Right cardiac atrium (tissue), 5 donors: ENCODE results near the gene B4GALT7. TPM values are rescaled to one million over a fixed set of nuclear protein-coding genes. Genes with fewer than 3 reads are reported as not detected.
"Not testable (repeated sequence)": the region's sequence is repeated elsewhere in the genome, so short reads cannot be mapped to it uniquely, and the experiment has no call there.

Experiments used
- ATAC-seq, 2 donors: fragments of 200-7000 bp; cut with Tn5 transposase; one replicate each; pipeline versions ENCODE4 v1.8.0 to v1.9.1; 2020; ENCODE audit warnings: moderate library complexity in 2 of 2, mild to moderate bottlenecking in 1 of 2
- DNase-seq, 3 donors: peaks; one replicate each; pipeline ENCODE4 v3.0.0-alpha.2; 2020
- H3K27ac ChIP-seq: one replicate; pipeline ENCODE4 v1.5.1; 2013; ENCODE audit warnings: mild to moderate bottlenecking, low read length, control low read depth, moderate library complexity
- H3K27me3 ChIP-seq: one replicate; pipeline ENCODE4 v1.6.1; 2013; ENCODE audit not compliant: control insufficient read depth, insufficient read depth
- H3K4me1 ChIP-seq: one replicate; pipeline ENCODE4 v1.6.1; 2013; ENCODE audit warnings: low read length; ENCODE audit not compliant: control insufficient read depth, insufficient read depth
- H3K4me3 ChIP-seq: one replicate; pipeline ENCODE4 v1.5.1; 2013; ENCODE audit warnings: low read length, control low read depth
- H3K9me3 ChIP-seq: one replicate; pipeline ENCODE4 v1.6.1; 2013; ENCODE audit warnings: low read length; ENCODE audit not compliant: control insufficient read depth
- WGBS: extraction: QIAGEN DNeasy Blood & Tissue Kit; methylation state at CpG from one replicate; pipeline ENCODE4 v1.1.7; 2013; 5-methylcytosine and 5-hydroxymethylcytosine counted together
- intact Hi-C, 4 donors: fragments of 100-400 bp; cut with DNase I; formaldehyde crosslinking; loops; one replicate each; pipeline versions ENCODE4 v1.11.0 to v1.14.0; 2022 to 2023
- long read RNA-seq, 4 donors: library from polyadenylated mRNA; unstranded; transcript quantifications; one replicate each; pipeline ENCODE4 v2.0.0, GENCODE V29; 2020 to 2021
- polyA plus RNA-seq: library from polyadenylated mRNA; stranded (reverse); fragments of 200-250 nt; gene quantifications from one replicate; pipeline ENCODE4 v1.2.3, GENCODE V29; 2013
- total RNA-seq, 4 donors: library from RNA; stranded (reverse); fragmentation: NEBNext Ultra II Directional; extraction: Animal tissue kit (Norgen Biotek cat#: 25700); gene quantifications; one replicate each; pipeline ENCODE4 v1.2.1, GENCODE V29; 2021
- donor health status: healthy with polysubstance abuse.
- donor health status: DM: no; HTN: yes; CAD: no.
- donor health status: DM: no; HTN: no; CAD: no.
- donor health status: DM: no; HTN: yes; CAD: no; lungs with severe emphysema.
- donor health status: DM: yes; HTN: yes; CAD: no.

Gene B4GALT7
- 10 to 100 TPM; 15.8 to 24.1 (median 20.7) TPM for total RNA-seq
- polyA plus RNA-seq: 24.1 TPM
- long read RNA-seq, donor 1, transcript B4GALT7-201 (6 exons, 1,747 nt): major isoform, 33 of 46 reads
- long read RNA-seq, donor 1, partial matches to known transcripts: 3 of 46 reads
- long read RNA-seq, donor 1, other reads (novel, unspliced or antisense): 8 of 46 reads
- long read RNA-seq, donor 2, transcript B4GALT7-201 (6 exons, 1,747 nt): major isoform, 15 of 30 reads
- long read RNA-seq, donor 2, partial matches to known transcripts: 1 of 30 reads
- long read RNA-seq, donor 2, other reads (novel, unspliced or antisense): 13 of 30 reads
- long read RNA-seq, donor 3, transcript B4GALT7-201 (6 exons, 1,747 nt): major isoform, 47 of 60 reads
- long read RNA-seq, donor 3, transcript B4GALT7-204 (6 exons, 1,064 nt): minor isoform, 5 of 60 reads
- long read RNA-seq, donor 3, partial matches to known transcripts: 3 of 60 reads
- long read RNA-seq, donor 3, other reads (novel, unspliced or antisense): 4 of 60 reads
- long read RNA-seq, donor 4, transcript B4GALT7-201 (6 exons, 1,747 nt): major isoform, 29 of 38 reads
- long read RNA-seq, donor 4, partial matches to known transcripts: 1 of 38 reads
- long read RNA-seq, donor 4, other reads (novel, unspliced or antisense): 8 of 38 reads

- Histone ChIP-seq H3K4me3 (peak within 1 kb of the TSS; percentile 91), H3K27ac (peak within 1 kb of the TSS; percentile 88), H3K9me3 (no peaks in the 10 kb centered on the region), H3K27me3 (no peaks in the 10 kb centered on the region), H3K4me1 (peaks cover 7% of the 10 kb centered on the region)
- DNase-seq: peak; percentile 87 to 95 (median 94)
- intact Hi-C loops: no loop called here
- peak; percentile 95 to 97 for ATAC-seq
- WGBS: under 1% methylated on average over 86 of the region's 86 CpGs
Measured at GRCh38 chr5:177599731-177600507, at the start of gene B4GALT7. Gene B4GALT7, plus strand, starts transcription at chr5:177600132. Its CDS starts 79 bp downstream, at chr5:177600211.

GRCh38 chr5:177552839-177553455 is 47.0 kb upstream of the B4GALT7 start:
- DNase-seq (peak in 1 of 3 donors; percentile 60), ATAC-seq (peak; percentile 20 to 39)
- 32% methylated on average over 16 of the region's 16 CpGs for WGBS
- H3K27ac ChIP-seq: no peak overlapping the region
- no peaks in the 10 kb centered on the region for H3K9me3 ChIP-seq
- H3K27me3 ChIP-seq: no peaks in the 10 kb centered on the region
- peaks cover 6% of the 10 kb centered on the region for H3K4me1 ChIP-seq
- H3K4me3 ChIP-seq: peak overlapping the region; percentile 93
- intact Hi-C loops: no loop called here

GRCh38 chr5:177553671-177554429 is 46.1 kb upstream of the B4GALT7 start:
- Histone ChIP-seq H3K4me3 (peak overlapping the region; percentile 93), H3K27ac (peak overlapping the region; percentile 26), H3K4me1 (peaks cover 3% of the 10 kb centered on the region), H3K27me3 (no peaks in the 10 kb centered on the region), H3K9me3 (no peaks in the 10 kb centered on the region)
- ATAC-seq (peak; percentile 53 to 56), DNase-seq (peak; percentile 48 to 84 (median 79))
- intact Hi-C loops: no loop called here
- under 1% methylated on average over 72 of the region's 72 CpGs for WGBS

- Histone ChIP-seq H3K4me1 (peaks cover 3% of the 10 kb centered on the region), H3K27me3 (no peaks in the 10 kb centered on the region), H3K27ac (peak within 1 kb of the TSS; percentile 39), H3K4me3 (peak within 1 kb of the TSS; percentile 93), H3K9me3 (no peaks in the 10 kb centered on the region)
- WGBS: 9% methylated on average over 48 of the region's 49 CpGs
- ATAC-seq: peak; percentile 95 to 97
- peak; percentile 94 to 97 (median 97) for DNase-seq
- intact Hi-C loops: no loop called here
Measured at GRCh38 chr5:177554474-177555111, 45.3 kb upstream of the B4GALT7 start, which contains the start of gene FAM193B. Gene FAM193B, minus strand, starts transcription at chr5:177554563. Its CDS starts 105 bp downstream, at chr5:177554458.

GRCh38 chr5:177555228-177555627 is 44.7 kb upstream of the B4GALT7 start:
- no peak for ATAC-seq
- intact Hi-C loops: no loop called here
- WGBS: 76% methylated on average over 2 of the region's 2 CpGs

GRCh38 chr5:177555665-177556064 is 44.3 kb upstream of the B4GALT7 start:
- Histone ChIP-seq H3K9me3 (no peaks in the 10 kb centered on the region), H3K27me3 (no peaks in the 10 kb centered on the region), H3K27ac (no peak overlapping the region), H3K4me3 (no peak overlapping the region), H3K4me1 (peaks cover 3% of the 10 kb centered on the region)
- intact Hi-C loops: no loop called here
- DNase-seq: no peak
- 92% methylated on average over 5 of the region's 5 CpGs for WGBS
- no peak for ATAC-seq

More at GRCh38 chr5:177555228-177555627, 44.7 kb upstream of the B4GALT7 start:
- peaks cover 3% of the 10 kb centered on the region for H3K4me1 ChIP-seq
- no peak overlapping the region for H3K4me3 ChIP-seq
- no peaks in the 10 kb centered on the region for H3K27me3 ChIP-seq
- no peak overlapping the region for H3K27ac ChIP-seq
- DNase-seq: no peak
- no peaks in the 10 kb centered on the region for H3K9me3 ChIP-seq

GRCh38 chr5:177557041-177557647 is 42.8 kb upstream of the B4GALT7 start:
- Histone ChIP-seq H3K27ac (no peak overlapping the region), H3K9me3 (no peaks in the 10 kb centered on the region), H3K4me1 (peaks cover 3% of the 10 kb centered on the region), H3K27me3 (no peaks in the 10 kb centered on the region), H3K4me3 (no peak overlapping the region)
- no peak for ATAC-seq
- WGBS: 57% methylated on average over 4 of the region's 4 CpGs
- intact Hi-C loops: no loop called here
- DNase-seq: no peak

- WGBS: 82% methylated on average over 5 of the region's 5 CpGs
- H3K4me1 ChIP-seq: peaks cover 4% of the 10 kb centered on the region
- ATAC-seq (no peak), DNase-seq (no peak)
- H3K4me3 ChIP-seq: no peak overlapping the region
- no peaks in the 10 kb centered on the region for H3K27me3 ChIP-seq
- no peak overlapping the region for H3K27ac ChIP-seq
- intact Hi-C loops: no loop called here
- H3K9me3 ChIP-seq: no peaks in the 10 kb centered on the region
Measured at GRCh38 chr5:177557796-177558195, 42.1 kb upstream of the B4GALT7 start.

- intact Hi-C loops, ATAC-seq: not testable (repeated sequence)
- WGBS: 43% methylated on average over 8 of the region's 8 CpGs
Measured at GRCh38 chr5:177559446-177559941, 40.4 kb upstream of the B4GALT7 start.

More at GRCh38 chr5:177559446-177559941, 40.4 kb upstream of the B4GALT7 start:
- not testable (repeated sequence) for H3K27ac ChIP-seq, H3K9me3 ChIP-seq, H3K4me3 ChIP-seq, H3K4me1 ChIP-seq, DNase-seq, H3K27me3 ChIP-seq
